K562 (cell line): ENCODE data around the gene PTK6. TPM values are rescaled to one million over a fixed set of nuclear protein-coding genes. Genes with fewer than 3 reads are reported as not detected.

ENCODE experiments used
- ATAC-seq: fragments of 200-7000 bp; cut with Tn5 transposase; 3 replicates; pipeline ENCODE4 v1.9.1; 2020; ENCODE audit warnings: moderate library complexity
- BruUV-seq: library from RNA; stranded (reverse); fragments of 400-500 nt; replicated peaks from 2 replicates; lab custom pipeline; 2021; lab: Mats Ljungman, UMichigan
- CTCF ChIA-PET: fragments of 300-600 bp; formaldehyde crosslinking; extraction: SDS; loops from one replicate; lab custom pipeline; 2021; ENCODE audit warnings: low intra/inter-chr PET ratio; lab: Yijun Ruan, JAX
- POLR2A ChIA-PET: fragments of 300-600, 350-650 bp; sonication (Branson Sonifier 250); formaldehyde crosslinking; extraction: SDS; loops from one replicate; lab custom pipeline; 2021; ENCODE audit warnings: antibody characterized with exemption, inconsistent platforms; lab: Yijun Ruan, JAX
- DNase-seq, 4 experiments: peaks; one replicate each; pipeline versions ENCODE4 v3.0.0 to v3.0.0-alpha.2; 2011 to 2018; ENCODE audit warnings: low spot score in 3 of 4, mixed read lengths in 3 of 4; ENCODE audit errors: extremely low read depth in 1 of 4
- FAIRE-seq: peaks from 2 replicates; lab custom pipeline; 2011; peaks lifted over from hg19 to GRCh38; lab: Jason Lieb, UNC
- H2AFZ ChIP-seq: 2 replicates; pipeline ENCODE4 v1.6.0; 2011; ENCODE audit warnings: low read depth, low read length, control low read depth, inconsistent platforms
- H3K27ac ChIP-seq: fragments of 200-600 bp; 3 replicates; pipeline ENCODE4 v1.8.0; 2011; ENCODE audit warnings: low read depth, mild to moderate bottlenecking, control low read depth, inconsistent platforms, low read length, moderate library complexity, mixed read lengths; ENCODE audit errors: extremely low read depth
- H3K27me3 ChIP-seq, 2 experiments: fragments of 300-600 bp in 1 of 2; 2 replicates in 1 of 2; 3 replicates in 1 of 2; pipeline versions ENCODE4 v1.6.0 to v1.8.0; 2011; ENCODE audit warnings: inconsistent platforms in 2 of 2, low read length in 2 of 2, mild to moderate bottlenecking in 1 of 2, mixed read lengths in 1 of 2, moderate library complexity in 1 of 2; ENCODE audit not compliant: control insufficient read depth in 2 of 2, insufficient read depth in 2 of 2
- H3K36me3 ChIP-seq: fragments of 300-600 bp; 3 replicates; pipeline ENCODE4 v1.8.0; 2011; ENCODE audit warnings: mild to moderate bottlenecking, low read length, inconsistent platforms; ENCODE audit not compliant: control insufficient read depth, insufficient read depth
- H3K4me1 ChIP-seq, 2 experiments: fragments of 200-600 bp in 1 of 2; replicated peaks in 1 of 2; 2 replicates in 1 of 2; 3 replicates in 1 of 2; pipeline versions ENCODE4 v1.5.1 to v1.8.0; 2011; ENCODE audit warnings: inconsistent platforms in 2 of 2, low read length in 2 of 2, mild to moderate bottlenecking in 1 of 2, mixed read lengths in 1 of 2, moderate library complexity in 1 of 2; ENCODE audit not compliant: control insufficient read depth in 2 of 2, insufficient read depth in 2 of 2
- H3K4me2 ChIP-seq: 2 replicates; pipeline ENCODE4 v1.6.1; 2011; ENCODE audit warnings: low read length, control low read depth, inconsistent platforms, mixed read lengths; ENCODE audit not compliant: insufficient read depth
- H3K4me3 ChIP-seq: fragments of 200-600 bp; sonication (generic), shearing (Covaris generic); 2 replicates; pipeline ENCODE4 v1.5.1; 2016; ENCODE audit warnings: control low read depth, inconsistent platforms
- H3K79me2 ChIP-seq: fragments of 200-600 bp; 3 replicates; pipeline ENCODE4 v1.8.0; 2011; ENCODE audit warnings: low read length, inconsistent platforms; ENCODE audit not compliant: control insufficient read depth, insufficient read depth
- H3K9ac ChIP-seq, 2 experiments: 2 replicates each; pipeline versions ENCODE4 v1.6.0 to v1.6.1; 2011; ENCODE audit warnings: low read depth in 2 of 2, low read length in 2 of 2, control low read depth in 1 of 2, inconsistent platforms in 1 of 2, mild to moderate bottlenecking in 1 of 2, mixed read lengths in 1 of 2; ENCODE audit not compliant: insufficient read depth in 1 of 2
- H3K9me1 ChIP-seq: one replicate; pipeline ENCODE4 v1.6.0; 2011; ENCODE audit warnings: inconsistent platforms, mild to moderate bottlenecking, low read length, moderate library complexity; ENCODE audit not compliant: control insufficient read depth, insufficient read depth
- H3K9me3 ChIP-seq: replicated peaks from 2 replicates; pipeline ENCODE4 v1.5.1; 2011; ENCODE audit warnings: low read depth, low read length, inconsistent platforms; ENCODE audit not compliant: control insufficient read depth, insufficient read depth
- H4K20me1 ChIP-seq: replicated peaks from 2 replicates; pipeline ENCODE4 v1.6.1; 2011; ENCODE audit warnings: low read length, inconsistent platforms, mixed read lengths; ENCODE audit not compliant: control insufficient read depth, insufficient read depth
- CHD4 ChIP-seq: fragments of 200-600 bp; sonication (generic); IDR thresholded peaks from 3 replicates; pipeline ENCODE4 v1.6.1; 2012; ENCODE audit warnings: low read depth, mild to moderate bottlenecking, mixed read lengths, low read length, inconsistent platforms; ENCODE audit not compliant: insufficient read depth, insufficient replicate concordance, poor library complexity, severe bottlenecking
- ILK ChIP-seq: fragments of 450-650 bp; IDR thresholded peaks from 2 replicates; pipeline ENCODE4 v1.6.1; 2016; ENCODE audit warnings: missing genetic modification characterization, low read depth, mild to moderate bottlenecking, missing compliant biosample characterization, moderate library complexity, borderline replicate concordance
- PHTF2 ChIP-seq: fragments of 250-450 bp; sonication (Bioruptor Pico); IDR thresholded peaks from 2 replicates; pipeline ENCODE4 v1.5.0; 2021; ENCODE audit warnings: mild to moderate bottlenecking
- TRIM28 ChIP-seq: fragments of 450-650 bp; IDR thresholded peaks from 2 replicates; pipeline ENCODE4 v1.6.1; 2017
- U2AF1 ChIP-seq: fragments of 200-400 bp; formaldehyde crosslinking; optimal IDR thresholded peaks from 2 replicates; pipeline ENCODE3; 2017; ENCODE audit warnings: mild to moderate bottlenecking, low read depth, low read length, moderate library complexity
- WGBS: fragments of 100-300 bp; shearing (Covaris generic); methylation state at CpG from one replicate; pipeline ENCODE4 v1.1.6; 2016; ENCODE audit warnings: low coverage, mixed read lengths; ENCODE audit not compliant: insufficient coverage; ENCODE audit errors: missing lambda C conversion rate; 5-methylcytosine and 5-hydroxymethylcytosine counted together
- in situ Hi-C: fragments of 300-500 bp; cut with MboI; formaldehyde crosslinking; loops from 4 replicates; pipeline ENCODE4 v1.15.0; 2018; ENCODE audit warnings: inconsistent platforms, mixed read lengths
- intact Hi-C: fragments of 100-400 bp; cut with micrococcal nuclease; formaldehyde crosslinking; loops from 2 replicates; pipeline ENCODE4 v1.14.2; 2022
- polyA plus RNA-seq, 8 experiments: library from polyadenylated mRNA; depleted of rRNA in 4 of 8; stranded (reverse) in 5 of 8; unstranded in 3 of 8; fragments of >200 nt; fragmentation: Nextera tagmentation in 2 of 8; fragmentation: Illumina TruSeq in 1 of 8; extraction: Ambion mirVana in 2 of 8; extraction: Trizol in 1 of 8; gene quantifications; 2 replicates each; pipeline versions ENCODE4 v1.2.1 to v1.2.3, GENCODE V29; 2011 to 2014; ENCODE audit warnings: inconsistent platforms in 1 of 8, missing spikeins in 1 of 8
- total RNA-seq, 7 experiments: library from RNA; depleted of rRNA in 6 of 7; stranded (reverse); fragments of >200 nt in 6 of 7; fragmentation: Illumina TruSeq in 2 of 7; extraction: Trizol in 2 of 7; gene quantifications; 2 replicates each; pipeline versions ENCODE4 v1.2.1 to v1.2.3, GENCODE V29; 2011 to 2021; ENCODE audit warnings: low replicate concordance in 1 of 7
- TF ChIP-seq, protein P1 (sequence below): fragments of 250-450 bp; sonication (Bioruptor Pico); IDR thresholded peaks from 2 replicates; pipeline ENCODE4 v1.8.0; 2021; ENCODE audit warnings: borderline replicate concordance, mild to moderate bottlenecking, moderate library complexity; ENCODE audit not compliant: poor library complexity, severe bottlenecking
- TF ChIP-seq, protein P2 (sequence below): fragments of 250-450 bp; sonication (Bioruptor Pico); IDR thresholded peaks from 2 replicates; pipeline ENCODE4 v1.4.0; 2020; ENCODE audit warnings: mild to moderate bottlenecking
- TF ChIP-seq, protein P3 (sequence below): fragments of 450-650 bp; IDR thresholded peaks from one replicate; pipeline ENCODE4 v1.6.1; 2018; ENCODE audit warnings: mild to moderate bottlenecking, moderate library complexity; ENCODE audit not compliant: partially characterized antibody
- TF ChIP-seq, protein P4 (sequence below): fragments of 450-650 bp; IDR thresholded peaks from 2 replicates; pipeline ENCODE4 v1.6.1; 2017; ENCODE audit warnings: antibody characterized with exemption, mild to moderate bottlenecking
- TF ChIP-seq, protein P5 (sequence below): fragments of 250-450 bp; sonication (Bioruptor Pico); IDR thresholded peaks from 2 replicates; pipeline ENCODE4 v1.8.0; 2021; ENCODE audit warnings: mild to moderate bottlenecking, moderate library complexity

PTK6 gene
- total and polyA plus RNA-seq, 9 of the 15 experiments (the other 6 are each of a cell fraction or from before 2014, with no cell fraction given): 0.07 TPM; not detected in 8

DNA sequence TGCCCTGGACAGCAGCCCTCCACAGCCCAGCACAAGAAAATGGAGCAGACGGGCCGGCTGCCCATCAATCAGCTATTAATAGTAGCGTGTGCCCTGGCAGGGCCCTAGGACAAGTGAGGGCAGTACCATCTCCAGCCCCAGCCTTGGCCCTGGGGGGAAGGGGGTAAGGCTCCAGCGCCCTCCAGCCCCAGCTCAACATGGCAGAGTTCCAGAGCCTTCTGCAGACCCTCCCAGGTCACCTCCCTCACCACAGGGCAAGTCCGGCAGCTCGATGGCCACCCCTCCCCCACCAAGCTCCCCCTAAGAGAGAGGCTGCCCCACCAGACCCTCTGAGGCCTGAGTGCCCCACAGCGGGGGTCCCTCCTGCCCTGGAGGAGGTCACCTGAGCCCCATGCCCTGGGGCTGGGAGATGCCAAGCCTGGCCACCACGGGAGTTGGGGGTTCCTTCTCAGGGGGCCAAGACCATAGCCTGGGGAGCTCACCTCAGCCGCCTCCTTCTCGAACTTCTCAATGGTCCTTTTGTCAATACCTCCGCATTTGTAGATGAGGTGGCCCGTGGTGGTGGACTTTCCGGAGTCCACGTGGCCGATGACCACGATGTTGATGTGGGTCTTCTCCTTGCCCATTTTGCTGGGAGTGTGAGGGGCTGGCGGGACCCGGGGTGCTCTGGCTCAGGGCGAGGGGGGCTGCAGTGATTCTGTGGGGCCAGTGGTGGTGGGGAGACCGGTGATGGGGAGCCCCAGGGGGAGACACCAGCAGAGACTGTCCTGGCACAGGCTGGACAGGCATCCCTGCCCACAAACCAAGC, 39.8 kb downstream of the PTK6 start:
- Histone ChIP-seq H2AFZ (no peak overlapping the region), H3K4me1 (peaks cover 0 to 81% of the 10 kb centered on the region in 2 experiments; a peak in 3 of 5 replicates), H3K27me3 (no peaks in the 10 kb centered on the region), H3K79me2 (no peaks in the 10 kb centered on the region), H3K27ac (no peak overlapping the region), H3K4me2 (no peak overlapping the region), H4K20me1 (peaks cover 12% of the 10 kb centered on the region; the same call in 1 of the 2 replicates), H3K4me3 (peak overlapping the region; percentile 46; the same call in 1 of the 2 replicates), H3K36me3 (no peaks in the 10 kb centered on the region), H3K9me3 (no peaks in the 10 kb centered on the region), H3K9me1 (no peaks in the 10 kb centered on the region), H3K9ac (no peak overlapping the region)
- BruUV-seq: no TSS peak
- no peak for DNase-seq
- ATAC-seq: no peak
- WGBS: 38% methylated on average over 18 of the region's 20 CpGs
- FAIRE-seq: no peak
- intact Hi-C loops: no loop called here
- CTCF ChIA-PET: interaction anchor here (0.6 kb wide), 1 partner anchor 56 kb away, joined by 3 read pairs; no protein-coding TSS in a partner anchor
- in situ Hi-C loops: no loop called here
- POLR2A ChIA-PET: interaction anchor here (0.6 to 1.6 kb wide), 4 partner anchors 24 to 293 kb away, joined by 3 to 5 read pairs (median 4); partner anchors contain the start of gene PPDPF
- TF ChIP-seq ILK (tag) (no peak), CHD4 (no peak), U2AF1 (no peak), TRIM28 (no peak), PHTF2 (CRISPR knock-in tag) (no peak)
- TF ChIP-seq, protein P1, sequence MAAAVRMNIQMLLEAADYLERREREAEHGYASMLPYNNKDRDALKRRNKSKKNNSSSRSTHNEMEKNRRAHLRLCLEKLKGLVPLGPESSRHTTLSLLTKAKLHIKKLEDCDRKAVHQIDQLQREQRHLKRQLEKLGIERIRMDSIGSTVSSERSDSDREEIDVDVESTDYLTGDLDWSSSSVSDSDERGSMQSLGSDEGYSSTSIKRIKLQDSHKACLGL (CRISPR knock-in tag): no peak
- TF ChIP-seq, protein P2, sequence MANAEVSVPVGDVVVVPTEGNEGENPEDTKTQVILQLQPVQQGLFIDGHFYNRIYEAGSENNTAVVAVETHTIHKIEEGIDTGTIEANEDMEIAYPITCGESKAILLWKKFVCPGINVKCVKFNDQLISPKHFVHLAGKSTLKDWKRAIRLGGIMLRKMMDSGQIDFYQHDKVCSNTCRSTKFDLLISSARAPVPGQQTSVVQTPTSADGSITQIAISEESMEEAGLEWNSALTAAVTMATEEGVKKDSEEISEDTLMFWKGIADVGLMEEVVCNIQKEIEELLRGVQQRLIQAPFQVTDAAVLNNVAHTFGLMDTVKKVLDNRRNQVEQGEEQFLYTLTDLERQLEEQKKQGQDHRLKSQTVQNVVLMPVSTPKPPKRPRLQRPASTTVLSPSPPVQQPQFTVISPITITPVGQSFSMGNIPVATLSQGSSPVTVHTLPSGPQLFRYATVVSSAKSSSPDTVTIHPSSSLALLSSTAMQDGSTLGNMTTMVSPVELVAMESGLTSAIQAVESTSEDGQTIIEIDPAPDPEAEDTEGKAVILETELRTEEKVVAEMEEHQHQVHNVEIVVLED (CRISPR knock-in tag): no peak
- TF ChIP-seq, protein P3, sequence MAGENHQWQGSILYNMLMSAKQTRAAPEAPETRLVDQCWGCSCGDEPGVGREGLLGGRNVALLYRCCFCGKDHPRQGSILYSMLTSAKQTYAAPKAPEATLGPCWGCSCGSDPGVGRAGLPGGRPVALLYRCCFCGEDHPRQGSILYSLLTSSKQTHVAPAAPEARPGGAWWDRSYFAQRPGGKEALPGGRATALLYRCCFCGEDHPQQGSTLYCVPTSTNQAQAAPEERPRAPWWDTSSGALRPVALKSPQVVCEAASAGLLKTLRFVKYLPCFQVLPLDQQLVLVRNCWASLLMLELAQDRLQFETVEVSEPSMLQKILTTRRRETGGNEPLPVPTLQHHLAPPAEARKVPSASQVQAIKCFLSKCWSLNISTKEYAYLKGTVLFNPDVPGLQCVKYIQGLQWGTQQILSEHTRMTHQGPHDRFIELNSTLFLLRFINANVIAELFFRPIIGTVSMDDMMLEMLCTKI: no peak
- TF ChIP-seq, protein P4, sequence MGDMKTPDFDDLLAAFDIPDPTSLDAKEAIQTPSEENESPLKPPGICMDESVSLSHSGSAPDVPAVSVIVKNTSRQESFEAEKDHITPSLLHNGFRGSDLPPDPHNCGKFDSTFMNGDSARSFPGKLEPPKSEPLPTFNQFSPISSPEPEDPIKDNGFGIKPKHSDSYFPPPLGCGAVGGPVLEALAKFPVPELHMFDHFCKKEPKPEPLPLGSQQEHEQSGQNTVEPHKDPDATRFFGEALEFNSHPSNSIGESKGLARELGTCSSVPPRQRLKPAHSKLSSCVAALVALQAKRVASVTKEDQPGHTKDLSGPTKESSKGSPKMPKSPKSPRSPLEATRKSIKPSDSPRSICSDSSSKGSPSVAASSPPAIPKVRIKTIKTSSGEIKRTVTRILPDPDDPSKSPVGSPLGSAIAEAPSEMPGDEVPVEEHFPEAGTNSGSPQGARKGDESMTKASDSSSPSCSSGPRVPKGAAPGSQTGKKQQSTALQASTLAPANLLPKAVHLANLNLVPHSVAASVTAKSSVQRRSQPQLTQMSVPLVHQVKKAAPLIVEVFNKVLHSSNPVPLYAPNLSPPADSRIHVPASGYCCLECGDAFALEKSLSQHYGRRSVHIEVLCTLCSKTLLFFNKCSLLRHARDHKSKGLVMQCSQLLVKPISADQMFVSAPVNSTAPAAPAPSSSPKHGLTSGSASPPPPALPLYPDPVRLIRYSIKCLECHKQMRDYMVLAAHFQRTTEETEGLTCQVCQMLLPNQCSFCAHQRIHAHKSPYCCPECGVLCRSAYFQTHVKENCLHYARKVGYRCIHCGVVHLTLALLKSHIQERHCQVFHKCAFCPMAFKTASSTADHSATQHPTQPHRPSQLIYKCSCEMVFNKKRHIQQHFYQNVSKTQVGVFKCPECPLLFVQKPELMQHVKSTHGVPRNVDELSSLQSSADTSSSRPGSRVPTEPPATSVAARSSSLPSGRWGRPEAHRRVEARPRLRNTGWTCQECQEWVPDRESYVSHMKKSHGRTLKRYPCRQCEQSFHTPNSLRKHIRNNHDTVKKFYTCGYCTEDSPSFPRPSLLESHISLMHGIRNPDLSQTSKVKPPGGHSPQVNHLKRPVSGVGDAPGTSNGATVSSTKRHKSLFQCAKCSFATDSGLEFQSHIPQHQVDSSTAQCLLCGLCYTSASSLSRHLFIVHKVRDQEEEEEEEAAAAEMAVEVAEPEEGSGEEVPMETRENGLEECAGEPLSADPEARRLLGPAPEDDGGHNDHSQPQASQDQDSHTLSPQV: no peak
- TF ChIP-seq, protein P5, sequence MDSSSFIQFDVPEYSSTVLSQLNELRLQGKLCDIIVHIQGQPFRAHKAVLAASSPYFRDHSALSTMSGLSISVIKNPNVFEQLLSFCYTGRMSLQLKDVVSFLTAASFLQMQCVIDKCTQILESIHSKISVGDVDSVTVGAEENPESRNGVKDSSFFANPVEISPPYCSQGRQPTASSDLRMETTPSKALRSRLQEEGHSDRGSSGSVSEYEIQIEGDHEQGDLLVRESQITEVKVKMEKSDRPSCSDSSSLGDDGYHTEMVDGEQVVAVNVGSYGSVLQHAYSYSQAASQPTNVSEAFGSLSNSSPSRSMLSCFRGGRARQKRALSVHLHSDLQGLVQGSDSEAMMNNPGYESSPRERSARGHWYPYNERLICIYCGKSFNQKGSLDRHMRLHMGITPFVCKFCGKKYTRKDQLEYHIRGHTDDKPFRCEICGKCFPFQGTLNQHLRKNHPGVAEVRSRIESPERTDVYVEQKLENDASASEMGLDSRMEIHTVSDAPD (CRISPR knock-in tag): no peak
